AG09309 (cell line): Measurements from ENCODE around the gene CTH.

ENCODE experiments used
- DNase-seq: peaks from one replicate; pipeline ENCODE4 v3.0.0-alpha.2; 2010; ENCODE audit warnings: low read depth
- H3K4me3 ChIP-seq: 2 replicates; pipeline ENCODE4 v1.5.1; 2011; ENCODE audit warnings: mild to moderate bottlenecking, low read depth, low read length, moderate library complexity; ENCODE audit not compliant: control insufficient read depth
- TF ChIP-seq, protein P1 (sequence below): IDR thresholded peaks from 2 replicates; pipeline ENCODE4 v1.5.1; 2011; ENCODE audit warnings: mild to moderate bottlenecking, low read depth, low read length, inconsistent platforms; ENCODE audit not compliant: insufficient read depth, control insufficient read depth; ENCODE audit errors: missing control alignments

CTH gene

DNA sequence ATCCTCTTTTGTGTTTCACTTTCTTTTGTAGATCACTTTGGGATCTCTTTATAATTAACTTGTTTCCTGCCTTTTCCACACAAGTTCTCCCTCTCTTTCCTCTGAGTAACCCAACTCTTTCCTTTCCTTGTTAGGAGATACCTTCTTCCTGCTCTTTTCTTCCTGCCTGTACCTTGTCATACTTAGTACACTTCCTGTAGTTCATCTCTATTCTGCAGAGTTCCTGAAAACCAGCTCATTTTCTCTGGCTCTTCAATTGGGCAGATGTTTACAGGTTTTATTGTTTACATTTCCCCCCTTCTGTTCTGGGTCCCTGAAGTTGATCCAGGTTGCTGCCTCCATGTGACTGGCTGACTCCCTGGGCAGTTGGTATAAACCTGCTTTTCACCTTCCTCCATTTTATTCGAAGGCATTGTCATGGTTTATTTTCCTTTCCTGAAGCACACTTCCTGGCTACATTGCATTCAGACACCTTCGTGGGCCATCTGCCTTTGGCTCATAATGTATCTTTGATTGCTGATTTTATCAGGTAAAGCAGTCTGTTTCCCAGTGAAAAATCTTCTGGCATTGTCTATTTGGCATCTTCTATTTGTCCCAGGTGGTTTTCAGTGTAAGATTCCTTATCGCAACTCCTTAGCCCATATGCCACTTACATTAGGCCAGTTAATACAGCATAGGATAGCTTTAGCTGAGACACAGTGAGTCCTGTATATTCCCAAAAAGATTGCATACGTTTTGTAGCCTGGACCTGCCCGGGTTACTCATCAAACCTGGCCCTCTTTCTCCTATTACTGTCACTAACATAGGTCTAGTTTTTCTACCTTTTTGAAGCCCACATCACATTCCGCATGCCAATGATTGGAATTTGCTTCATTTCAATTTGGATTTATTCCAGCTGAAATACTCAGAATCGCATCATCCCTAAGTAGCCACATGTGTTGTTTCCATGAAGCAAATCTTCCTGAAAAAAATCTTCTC lies 15.4 kb downstream of the CTH start:
- TF ChIP-seq, protein P1, sequence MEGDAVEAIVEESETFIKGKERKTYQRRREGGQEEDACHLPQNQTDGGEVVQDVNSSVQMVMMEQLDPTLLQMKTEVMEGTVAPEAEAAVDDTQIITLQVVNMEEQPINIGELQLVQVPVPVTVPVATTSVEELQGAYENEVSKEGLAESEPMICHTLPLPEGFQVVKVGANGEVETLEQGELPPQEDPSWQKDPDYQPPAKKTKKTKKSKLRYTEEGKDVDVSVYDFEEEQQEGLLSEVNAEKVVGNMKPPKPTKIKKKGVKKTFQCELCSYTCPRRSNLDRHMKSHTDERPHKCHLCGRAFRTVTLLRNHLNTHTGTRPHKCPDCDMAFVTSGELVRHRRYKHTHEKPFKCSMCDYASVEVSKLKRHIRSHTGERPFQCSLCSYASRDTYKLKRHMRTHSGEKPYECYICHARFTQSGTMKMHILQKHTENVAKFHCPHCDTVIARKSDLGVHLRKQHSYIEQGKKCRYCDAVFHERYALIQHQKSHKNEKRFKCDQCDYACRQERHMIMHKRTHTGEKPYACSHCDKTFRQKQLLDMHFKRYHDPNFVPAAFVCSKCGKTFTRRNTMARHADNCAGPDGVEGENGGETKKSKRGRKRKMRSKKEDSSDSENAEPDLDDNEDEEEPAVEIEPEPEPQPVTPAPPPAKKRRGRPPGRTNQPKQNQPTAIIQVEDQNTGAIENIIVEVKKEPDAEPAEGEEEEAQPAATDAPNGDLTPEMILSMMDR, result no peak
- no peak for DNase-seq
- no peak overlapping the region for H3K4me3 ChIP-seq

DNA sequence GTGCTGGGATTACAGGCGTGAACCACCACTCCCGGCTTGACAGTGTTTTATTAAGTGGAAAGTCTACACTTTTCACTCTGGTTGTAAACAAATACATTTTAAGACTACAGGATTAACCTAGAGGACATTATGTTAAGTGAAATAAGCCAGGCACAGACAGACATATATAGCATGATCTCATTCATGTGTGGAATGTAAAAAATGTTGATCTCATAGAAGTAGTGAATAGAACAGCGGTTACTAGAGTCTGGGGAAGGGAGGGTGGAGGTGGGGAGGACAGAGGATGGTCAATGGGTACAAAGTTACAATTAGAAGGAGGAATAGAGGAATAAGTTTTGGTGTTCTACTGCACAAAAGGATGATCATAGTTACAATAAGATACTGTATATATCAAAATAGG lies 16.9 kb downstream of the CTH start:
- H3K4me3 ChIP-seq, result no peak overlapping the region
- TF ChIP-seq, protein P1, result no peak
- DNase-seq, result no peak

DNA sequence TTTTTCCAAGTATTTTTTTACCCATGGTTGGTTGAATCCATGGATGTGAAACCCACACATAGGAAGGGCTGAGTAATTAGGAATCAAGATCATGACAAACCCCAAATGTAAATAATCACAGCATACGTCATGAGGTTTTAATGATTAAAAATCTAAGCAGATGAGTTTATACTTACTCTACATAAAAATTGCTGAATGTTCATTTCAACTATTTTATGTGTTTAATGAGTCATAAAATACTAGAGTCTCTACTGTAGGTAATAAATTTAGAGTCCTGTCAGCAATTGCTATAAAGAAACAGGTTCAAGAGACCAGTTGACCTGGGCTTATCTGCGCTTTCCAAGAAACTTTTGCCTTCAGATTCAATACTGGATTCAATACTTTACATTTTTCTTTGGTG lies 18.2 kb downstream of the CTH start:
- DNase-seq, result no peak
- no peak overlapping the region for H3K4me3 ChIP-seq
- TF ChIP-seq, protein P1, result no peak

DNA sequence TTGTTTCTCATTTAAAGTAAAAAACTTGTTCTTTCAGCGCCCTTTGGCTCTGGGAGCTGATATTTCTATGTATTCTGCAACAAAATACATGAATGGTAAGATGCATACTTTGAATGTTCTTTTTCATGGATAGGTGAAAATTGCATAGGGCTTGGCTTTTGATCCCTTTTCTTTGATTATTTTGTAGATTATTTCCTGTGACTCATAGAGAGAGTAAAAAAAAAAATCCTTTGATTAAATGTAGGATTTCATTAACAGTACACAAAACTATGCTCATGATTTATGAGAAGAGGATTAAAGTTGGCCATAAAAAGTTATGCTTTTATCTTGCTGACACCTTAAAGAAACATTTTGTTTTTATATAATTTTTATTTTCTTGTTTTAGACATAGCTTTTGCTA lies 18.7 kb downstream of the CTH start:
- DNase-seq, result no peak
- TF ChIP-seq, protein P1, result no peak
- no peak overlapping the region for H3K4me3 ChIP-seq

DNA sequence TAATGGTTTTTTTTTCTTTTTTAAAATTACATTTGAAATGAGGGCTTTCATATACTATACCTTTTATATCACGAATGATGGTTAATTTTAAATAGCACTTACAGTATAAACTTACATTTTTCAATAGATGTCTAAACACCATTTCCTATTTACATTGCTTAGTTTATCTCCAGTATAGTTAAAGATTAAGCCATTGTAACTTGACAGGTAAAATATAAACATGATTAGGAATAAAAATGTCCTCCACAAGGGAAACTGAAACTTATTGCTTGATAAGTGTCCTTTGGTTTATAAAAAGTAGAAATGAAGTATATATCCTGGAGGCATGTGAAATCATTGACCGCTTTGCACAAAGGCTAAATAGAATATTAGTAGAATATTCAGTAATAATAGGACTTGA lies 20.2 kb downstream of the CTH start:
- DNase-seq, result no peak
- TF ChIP-seq, protein P1, result no peak
- no peak overlapping the region for H3K4me3 ChIP-seq

DNA sequence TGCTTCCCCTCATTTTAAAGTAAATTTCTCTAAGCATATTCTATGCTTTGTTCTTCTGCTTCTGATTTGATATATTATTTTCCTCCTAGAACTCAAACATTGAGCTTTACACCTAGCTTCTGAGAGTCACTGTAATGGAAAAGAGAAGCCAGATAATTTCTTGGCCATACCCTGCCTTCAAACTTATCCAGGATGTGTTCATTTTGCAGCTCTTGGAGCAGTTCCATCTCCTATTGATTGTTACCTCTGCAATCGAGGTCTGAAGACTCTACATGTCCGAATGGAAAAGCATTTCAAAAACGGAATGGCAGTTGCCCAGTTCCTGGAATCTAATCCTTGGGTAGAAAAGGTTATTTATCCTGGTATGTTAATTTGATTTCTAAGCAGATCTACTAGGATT lies 20.8 kb downstream of the CTH start:
- no peak overlapping the region for H3K4me3 ChIP-seq
- TF ChIP-seq, protein P1, result no peak

More for the DNA sequence above, 20.8 kb downstream of the CTH start:
- no peak for DNase-seq
